ENCODE results near the gene MACROH2A1.

DNA sequence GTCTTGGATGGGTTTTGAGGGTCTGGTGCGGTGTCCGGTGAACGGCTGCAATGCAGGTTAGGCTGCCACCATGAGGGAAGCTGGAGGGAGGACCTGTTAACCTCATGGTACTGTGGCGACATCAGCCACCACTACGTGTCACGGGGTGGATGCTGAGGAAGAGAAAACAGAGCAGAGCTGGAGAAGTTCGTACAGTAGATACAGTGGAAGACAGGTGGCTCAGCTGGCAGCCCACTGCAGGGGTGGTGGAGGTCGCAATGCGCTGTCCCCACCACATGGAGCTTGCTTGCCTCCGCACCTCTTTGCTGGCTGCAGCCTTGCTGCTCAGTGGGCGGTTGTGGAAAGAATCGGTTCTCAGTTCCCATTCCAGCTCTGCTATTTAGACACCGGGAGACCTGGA is 45.3 kb upstream of the MACROH2A1 start:
- TF ChIP-seq POLR2AphosphoS5 (IDR thresholded peaks at IDR 0.05; ENCODE audit: low read depth, low read length) (no peak), POLR2A (IDR thresholded peaks at IDR 0.05; ENCODE audit: low read depth, low read length) (no peak)
